CD4-positive, alpha-beta T cell treated with Interleukin-10 for 1 hour (primary cell): ENCODE measurements around the gene WASF2.
"Not testable (repeated sequence)": the region's sequence is repeated elsewhere in the genome, so short reads cannot be mapped to it uniquely, and the experiment has no call there.

Source experiments
- DNase-seq: peaks from one replicate; pipeline ENCODE4 v3.0.0-alpha.2; 2020

Gene WASF2

DNA sequence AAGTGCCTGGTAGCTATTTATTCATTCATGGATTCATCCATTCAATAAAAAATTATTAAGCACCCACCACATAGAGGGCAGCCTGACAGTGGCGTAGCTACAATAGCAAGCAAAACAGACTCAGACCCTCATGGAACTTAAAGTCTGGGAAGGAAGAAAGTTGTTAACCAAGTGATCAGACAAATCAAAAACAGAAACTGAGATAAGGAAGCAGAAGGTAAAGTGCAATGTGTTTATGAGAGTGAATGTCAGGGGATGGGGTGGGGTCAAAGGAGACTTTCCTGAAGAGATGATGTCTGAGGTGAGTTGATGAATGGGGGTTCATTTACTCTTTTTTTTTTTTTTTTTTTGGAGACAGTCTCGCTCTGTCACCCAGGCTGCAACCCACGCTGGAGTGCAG lies 2.8 kb upstream of the WASF2 start:
- DNase-seq, result no peak

DNA sequence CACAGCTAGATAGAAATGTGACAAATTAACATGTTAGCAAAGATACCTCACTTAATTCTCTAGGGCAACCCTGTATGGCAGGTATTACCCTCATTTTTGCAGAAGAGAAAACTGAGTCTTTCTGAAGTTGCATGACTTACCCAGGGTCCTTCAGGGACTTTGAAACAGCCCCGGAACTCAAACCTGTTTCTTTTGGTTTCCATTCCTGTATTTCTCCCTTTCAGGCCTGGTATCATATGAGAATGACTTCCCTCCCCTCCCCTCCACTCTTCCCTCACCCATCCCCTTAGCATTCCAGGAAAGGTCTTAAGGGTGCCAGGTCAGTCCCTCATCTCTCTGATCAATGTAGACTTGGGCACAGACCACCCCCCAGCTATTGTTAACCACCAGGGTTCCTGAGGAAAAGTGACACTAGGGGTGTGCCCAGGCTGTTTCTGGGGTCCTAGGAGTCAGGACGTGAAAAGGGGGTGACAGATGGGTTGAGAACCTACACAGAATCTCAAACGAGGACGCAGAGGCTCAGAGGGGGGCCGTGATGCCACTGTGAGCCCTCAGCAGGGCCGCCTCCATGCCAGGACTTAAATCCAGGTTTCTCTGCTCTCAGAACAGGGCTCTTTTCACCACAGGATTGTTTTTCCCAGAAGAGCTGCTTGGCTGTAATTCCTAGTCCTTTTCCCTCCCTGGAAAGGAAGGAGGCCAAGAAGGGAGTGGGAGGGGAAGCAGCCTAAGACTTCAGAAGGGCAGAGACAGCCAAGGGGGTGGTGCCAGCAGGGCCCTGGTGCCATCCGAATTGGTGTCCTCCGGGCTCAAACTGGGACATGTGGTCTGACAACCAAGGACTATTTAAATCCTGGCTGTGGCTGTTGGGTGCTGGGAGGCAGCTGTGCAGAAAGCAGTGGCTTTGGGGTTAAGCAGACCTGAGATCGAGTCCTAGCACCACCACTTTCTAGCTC lies 2.1 kb upstream of the WASF2 start:
- no peak for DNase-seq

DNA sequence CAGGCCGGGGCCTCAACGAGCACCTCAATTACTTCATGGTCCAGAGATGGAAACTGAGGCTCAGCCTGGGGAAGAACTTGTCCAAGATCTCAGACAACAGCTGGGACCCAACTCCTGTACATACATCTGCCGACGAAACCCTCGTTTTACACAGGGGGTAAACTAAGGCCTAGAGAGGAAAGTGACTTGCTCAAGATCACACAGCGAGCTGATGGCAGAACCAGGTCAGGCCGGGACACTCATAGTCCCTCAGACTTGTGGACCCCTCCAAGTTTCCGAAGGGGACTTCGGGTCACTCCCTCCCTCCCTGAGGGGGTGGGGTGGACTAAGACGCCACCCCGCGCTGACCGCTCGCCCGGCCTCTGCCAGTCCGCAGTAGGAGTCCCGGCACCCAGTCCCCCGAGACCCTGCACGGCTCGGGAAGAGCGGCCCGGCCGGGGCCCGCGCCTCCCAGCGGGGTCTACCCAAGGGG lies 430 bp downstream of the WASF2 start:
- DNase-seq, result no peak

DNA sequence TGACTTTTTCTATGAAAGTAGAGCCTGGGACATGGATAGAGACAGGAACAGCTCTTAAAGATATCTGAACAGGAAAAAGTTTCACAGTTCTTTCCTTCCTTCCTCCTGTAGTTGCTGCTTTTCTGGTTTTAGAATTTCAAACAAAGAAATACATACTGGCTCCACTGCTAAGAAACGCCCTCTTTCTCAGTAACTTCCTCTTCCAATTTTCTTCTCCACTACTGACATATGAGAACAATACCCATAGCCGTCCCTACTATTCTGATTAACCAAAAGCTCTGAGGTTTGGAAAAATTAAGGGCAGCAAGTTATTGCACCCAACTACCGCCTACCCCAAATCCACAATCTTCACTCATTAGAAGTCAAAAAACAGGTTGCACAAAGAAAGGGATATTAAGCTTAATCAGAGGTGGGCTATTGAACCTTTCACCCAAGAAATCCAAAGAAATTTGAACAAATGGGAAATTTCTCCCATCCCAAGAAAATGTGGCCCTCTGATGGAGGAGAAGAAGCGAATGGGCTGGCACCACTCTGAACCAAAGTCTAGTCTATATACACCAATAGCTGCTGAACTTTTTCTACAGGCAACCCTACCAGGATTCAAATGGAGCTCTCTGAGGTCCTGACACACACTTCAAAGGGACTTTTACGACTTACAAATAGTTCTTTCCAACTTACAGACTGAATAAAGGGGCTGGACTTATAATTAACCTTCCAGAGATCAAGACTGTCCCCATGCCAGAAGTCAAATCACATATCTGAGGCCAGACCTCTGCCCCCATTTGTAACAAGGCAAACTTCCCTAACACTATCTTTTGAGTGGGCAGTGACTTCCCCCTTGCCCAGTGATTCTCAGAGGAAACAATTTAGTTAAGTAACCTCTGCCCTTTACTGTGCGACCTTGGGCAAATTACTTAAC lies 1.7 kb downstream of the WASF2 start:
- peak; percentile 24 for DNase-seq

DNA sequence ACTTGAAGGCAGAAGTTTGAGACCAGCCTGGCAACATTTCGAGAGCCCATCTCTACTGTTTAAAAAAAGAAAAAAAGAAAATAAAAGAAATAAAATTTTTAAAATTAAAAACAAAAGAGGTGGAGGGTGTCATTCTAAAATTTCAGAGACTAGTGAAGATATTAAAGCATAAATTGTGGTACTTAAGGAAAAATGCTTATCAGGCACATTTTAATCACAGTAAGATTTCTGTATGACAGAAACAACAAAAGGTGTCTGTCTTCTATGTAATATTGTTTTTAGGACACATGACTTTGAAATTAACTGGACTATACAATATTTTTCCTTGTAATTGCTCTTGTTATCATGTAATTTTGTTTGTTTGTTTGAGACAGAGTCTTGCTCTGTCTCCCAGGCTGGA lies 4.6 kb downstream of the WASF2 start:
- DNase-seq, result no peak

DNA sequence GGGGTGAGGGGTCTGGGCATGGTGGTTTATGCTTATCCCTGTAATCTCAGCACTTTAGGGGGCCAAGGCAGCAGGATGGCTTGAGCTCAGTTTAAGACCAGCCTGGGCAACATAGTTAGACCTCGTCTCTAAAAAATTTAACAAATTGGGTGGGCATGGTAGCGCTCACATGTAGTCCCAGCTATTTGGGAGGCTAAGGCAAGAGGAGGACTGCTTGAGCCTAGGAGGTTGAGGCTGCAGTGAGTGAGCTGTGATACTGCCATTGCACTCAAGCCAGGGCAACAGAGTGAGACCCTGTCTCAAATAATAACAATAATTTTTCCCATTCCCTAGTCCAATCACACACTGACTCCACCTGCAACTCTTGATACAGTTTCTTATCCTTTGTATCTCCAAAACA lies 6.3 kb downstream of the WASF2 start:
- no peak for DNase-seq

DNA sequence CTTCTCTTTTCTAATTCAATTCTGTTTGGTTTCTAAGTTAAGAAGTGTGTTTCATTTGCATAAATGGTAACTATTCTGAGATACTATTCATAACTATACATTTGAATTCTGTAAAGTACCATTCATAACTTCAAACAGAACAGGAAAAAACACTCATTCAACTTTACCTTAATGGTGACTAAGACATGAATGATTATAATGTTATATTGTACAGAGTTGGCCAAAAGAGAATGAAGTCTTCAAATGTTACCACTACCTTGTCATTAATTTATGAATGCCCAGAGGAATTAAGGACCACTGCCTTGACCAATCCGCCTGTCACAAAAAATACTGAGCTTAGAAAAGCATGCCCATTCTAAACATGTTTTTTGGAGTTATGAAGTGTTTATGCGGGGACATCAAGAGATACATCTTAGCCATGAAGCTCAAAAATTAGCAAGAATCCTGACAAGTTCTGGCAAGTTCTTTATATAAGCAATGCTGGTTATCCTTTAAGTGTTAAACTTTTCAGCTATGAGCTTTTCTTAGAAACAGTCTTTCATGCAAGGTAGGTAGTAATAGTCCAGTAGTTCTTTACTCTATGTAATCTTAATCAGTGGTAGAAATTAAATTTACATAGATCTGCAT lies 7.9 kb downstream of the WASF2 start:
- DNase-seq, result no peak

DNA sequence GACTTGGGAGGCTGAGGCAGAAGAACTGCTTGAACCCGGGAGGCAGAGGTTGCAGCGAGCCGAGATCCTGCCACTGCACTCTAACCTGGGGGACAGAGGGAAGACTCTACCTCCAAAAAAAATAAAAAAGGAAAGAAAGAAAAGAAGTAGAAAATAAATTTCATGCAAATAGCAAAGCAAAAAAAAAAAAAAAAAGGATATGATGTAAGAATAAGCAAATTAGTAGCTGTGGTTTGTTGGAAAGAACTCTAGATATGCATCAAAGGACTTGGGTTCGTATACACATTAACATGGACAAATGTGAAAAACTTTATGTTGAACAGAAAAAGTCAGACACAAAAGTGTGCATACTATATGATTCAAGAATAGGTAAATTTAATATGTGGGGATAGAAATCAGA lies 11.9 kb downstream of the WASF2 start:
- DNase-seq, result no peak

DNA sequence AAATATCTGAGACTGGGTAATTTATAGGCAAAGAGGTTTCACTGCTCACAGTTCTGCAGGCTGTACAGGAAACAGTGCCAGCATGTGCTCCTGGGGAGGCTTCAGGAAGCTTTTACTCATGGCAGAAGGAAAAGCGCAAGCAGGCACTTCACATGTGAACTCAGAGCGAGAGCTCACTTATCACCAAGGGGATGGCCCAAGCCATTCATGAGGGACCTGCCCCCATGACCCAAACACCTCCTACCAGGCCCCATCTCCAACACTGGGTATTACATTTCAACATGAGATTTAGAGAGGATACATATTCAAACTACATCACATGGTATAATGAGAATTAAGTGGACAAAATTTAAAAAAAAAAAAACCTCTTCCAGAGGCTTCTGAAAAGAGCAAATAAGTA lies 13.7 kb downstream of the WASF2 start:
- DNase-seq, result no peak

DNA sequence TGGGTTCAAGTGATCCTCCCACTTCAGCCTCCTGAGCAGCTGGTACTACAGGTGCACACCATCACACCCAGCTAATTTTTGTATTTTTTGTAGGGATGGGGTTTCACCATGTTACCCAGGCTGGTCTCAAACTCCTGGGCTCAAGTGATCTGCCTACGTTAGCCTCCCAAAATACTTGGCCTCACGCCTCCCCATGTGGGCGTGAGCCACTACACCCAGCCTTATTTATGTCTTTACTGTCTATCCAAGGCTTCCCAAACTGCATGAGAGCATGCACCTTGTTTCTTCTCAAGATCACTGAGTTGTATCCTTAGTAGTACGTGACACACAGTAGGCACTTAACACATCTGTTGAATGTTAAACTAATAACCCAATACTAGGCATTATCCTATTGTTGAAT lies 14.2 kb downstream of the WASF2 start:
- no peak for DNase-seq

DNA sequence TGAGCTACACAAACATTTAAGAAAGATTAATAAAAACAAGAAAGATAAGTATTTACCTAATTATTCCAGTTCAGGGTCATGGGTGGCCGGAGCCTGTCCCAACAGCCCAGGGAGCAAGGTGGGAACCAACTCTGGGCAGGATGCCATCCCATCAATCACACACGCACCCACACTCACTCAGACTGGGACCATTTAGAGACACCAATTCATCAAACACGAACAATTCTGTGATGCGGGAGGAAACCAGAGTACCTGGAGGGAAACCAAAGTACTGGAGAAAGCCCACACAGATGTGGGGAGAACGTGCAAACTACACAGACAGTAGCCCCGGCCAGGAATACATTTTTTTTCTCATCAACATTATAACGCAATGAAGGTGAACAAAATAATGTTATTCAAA lies 16.2 kb downstream of the WASF2 start:
- no peak for DNase-seq

DNA sequence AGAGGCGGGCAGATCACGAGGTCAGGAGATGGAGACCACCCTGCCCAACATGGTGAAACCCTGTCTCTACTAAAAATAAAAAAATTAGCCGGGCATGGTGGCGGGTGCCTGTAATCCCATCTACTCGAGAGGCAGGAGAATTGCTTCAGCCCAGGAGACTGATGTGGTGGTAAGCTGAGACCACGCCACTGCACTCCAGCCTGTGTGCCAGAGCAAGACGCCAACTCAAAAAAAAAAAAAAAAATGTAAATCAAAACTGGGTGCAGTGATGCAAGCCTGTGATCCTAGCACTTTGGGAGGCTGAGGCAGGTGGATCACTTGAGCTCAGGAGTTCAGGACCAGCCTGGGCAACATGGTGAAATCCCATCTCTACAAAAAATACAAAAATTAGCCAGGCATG lies 17.9 kb downstream of the WASF2 start:
- not testable (repeated sequence) for DNase-seq

DNA sequence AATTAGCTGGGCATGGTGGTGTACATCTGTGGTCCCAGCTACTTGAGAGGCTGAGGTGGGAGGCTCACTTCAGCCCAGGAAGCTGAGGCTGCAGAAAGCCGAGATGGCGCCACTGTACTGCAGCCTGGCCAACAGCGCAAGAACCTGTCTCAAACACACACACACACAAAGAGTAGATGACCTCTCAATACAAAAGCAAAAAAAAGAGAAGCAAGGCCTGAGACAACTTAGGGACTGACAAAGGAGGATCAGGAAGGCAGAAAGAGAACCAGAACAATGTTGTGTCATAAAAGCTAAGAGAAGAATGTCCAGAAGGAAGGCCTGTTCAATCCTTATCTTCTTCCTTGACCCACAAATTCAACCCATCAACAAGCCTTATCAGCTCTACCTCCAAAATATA lies 18.5 kb downstream of the WASF2 start:
- no peak for DNase-seq

DNA sequence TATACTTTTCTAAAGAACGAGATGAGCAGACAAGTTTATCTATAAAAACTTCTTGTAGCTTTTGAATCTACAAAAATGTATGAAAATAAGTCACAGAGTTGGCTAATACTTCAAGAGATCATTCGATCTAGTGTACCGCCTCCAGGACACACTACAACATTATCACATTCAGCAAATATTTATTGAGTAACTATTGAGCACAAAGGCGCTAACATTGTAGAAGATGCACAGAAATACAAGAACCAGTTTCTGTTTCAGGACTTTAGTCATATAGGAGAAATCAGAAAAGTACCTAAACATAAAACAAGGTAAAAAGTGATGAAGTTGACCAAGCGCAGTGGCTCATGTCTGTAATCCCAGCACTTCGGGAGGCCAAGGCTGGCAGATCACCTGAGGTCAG lies 20.6 kb downstream of the WASF2 start:
- DNase-seq, result no peak

DNA sequence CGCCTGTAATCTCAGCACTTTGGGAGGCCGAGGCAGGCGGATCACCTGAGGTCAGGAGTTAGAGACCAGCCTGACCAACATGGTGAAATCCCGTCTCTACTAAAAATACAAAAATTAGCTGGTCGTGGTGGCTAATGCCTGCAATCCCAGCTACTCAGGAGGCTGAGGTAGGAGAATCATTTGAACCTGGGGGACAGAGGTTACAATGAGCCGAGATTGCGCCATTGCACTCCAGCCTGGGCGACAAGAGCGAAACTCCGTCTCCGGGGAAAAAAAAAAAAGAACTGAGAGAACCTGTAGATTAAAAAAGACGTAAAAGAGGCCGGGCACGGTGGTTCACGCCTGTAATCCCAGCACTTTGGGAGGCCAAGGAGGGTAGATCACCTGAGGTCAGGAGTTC lies 21.6 kb downstream of the WASF2 start:
- not testable (repeated sequence) for DNase-seq

DNA sequence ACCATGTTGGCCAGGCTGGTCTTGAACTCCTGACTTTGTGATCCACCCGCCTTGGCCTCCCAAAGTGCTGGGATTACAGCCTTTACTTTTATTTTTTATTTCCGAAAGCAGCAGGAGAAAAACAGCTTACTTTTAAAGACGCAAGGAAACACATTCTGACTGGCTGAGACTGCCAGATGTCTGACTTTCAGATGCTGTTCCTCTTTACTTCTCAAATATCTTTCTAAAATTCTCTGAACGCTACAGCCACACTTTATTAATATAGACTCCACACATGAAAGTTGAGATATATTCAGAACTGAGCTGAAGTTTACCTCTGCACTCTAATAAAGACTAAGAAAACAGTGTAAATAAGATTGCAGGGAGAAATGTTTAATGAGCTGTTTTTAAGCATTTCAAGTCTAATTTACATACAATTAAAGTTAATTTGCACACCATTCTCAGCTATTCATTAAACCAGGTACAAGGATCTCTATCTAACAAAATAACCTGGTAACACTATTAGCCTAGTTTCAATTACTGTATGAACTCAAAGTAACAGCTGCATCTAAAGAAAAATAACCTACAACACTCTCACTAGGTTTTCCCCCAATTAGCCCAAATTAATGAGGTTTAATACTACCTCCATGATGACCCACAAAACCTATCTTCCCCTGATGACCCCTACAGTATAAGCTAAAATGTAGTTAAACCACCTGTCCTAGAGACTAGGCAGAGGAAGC lies 24.9 kb downstream of the WASF2 start:
- no peak for DNase-seq

DNA sequence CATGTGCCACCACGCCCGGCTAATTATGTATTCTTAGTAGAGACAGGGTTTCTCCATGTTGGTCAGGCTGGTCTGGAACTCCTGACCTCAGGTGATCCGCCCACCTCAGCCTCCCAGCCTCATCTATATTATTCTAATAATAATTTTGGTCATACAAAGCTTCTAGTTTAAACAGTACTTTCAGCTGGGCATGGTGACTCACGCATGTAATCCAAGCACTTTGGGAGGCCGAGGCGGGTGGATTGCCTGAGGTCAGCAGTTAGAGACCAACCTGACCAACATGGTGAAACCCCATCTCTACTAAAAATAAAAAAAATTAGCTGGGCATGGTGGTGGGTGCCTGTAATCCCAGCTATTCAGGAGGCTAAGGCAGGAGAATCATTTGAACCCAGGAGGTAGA lies 26.1 kb downstream of the WASF2 start:
- DNase-seq, result not testable (repeated sequence)

DNA sequence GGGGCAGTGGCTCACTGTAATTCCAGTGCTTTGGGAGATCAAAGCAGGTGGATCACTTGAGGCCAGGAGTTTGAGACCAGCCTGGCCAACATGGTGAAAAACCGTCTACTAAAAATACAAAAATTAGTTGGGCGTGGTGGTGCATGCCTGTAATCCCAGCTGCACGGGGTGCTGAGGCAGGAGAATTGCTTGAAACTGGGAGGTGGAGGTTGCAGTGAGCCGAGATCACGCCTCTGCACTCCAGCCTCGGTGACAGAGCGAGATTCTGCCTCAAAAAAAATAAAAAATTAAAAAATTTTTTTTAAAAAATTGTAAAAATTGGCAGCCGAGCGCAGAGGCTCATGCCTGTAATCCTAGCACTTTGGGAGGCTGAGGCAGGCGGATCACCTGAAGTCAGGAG lies 31.4 kb downstream of the WASF2 start:
- DNase-seq, result not testable (repeated sequence)

DNA sequence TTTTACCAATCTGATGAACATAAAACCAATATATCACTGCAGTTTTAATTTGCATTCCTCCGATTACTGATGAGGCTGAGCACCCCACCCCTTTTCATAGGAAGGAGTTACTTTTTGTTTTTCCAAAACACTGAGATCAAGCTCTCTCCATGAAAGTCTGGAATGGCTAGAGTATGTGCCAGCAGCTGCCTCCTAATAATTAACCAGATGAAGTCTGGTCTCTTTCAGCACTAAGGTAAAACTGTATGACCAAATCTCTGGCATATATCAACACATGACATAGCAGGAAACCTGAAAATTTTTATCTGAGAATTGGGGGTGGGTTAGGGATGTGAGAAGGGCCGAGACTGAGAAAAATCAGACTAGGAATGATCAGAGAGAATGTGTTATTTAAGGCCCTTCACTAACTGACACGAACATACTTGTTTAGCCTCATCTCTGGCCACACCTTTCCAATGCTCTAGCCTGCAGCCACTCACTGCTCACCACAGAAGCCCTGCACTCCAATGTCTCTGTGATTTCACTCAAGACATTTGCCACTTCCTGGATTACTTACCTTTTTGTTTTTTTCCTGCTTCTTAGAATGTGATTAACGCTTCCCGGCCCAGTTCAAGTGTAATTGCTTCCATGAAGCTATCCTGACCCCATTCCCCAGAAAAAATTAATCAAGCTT lies 34.7 kb downstream of the WASF2 start:
- peak; percentile 37 for DNase-seq

DNA sequence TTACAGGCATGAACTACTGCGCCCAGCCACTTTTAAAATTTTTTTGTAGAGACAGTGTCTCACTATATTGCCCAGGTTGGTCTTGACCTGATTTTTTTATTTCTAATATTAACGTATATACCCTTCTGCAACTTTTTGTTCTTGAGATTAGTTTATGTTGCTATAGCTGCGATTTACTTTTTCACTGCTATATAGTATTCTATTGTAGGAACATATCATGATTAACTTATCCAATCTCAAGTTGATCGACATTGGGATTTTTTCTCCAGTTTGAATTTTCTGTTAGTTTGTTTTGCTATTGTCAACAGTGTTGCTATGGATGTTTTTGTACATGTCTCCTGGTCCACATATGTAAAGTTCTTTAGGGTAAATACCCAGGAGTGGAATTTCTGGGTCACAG lies 35.4 kb downstream of the WASF2 start:
- DNase-seq, result no peak

DNA sequence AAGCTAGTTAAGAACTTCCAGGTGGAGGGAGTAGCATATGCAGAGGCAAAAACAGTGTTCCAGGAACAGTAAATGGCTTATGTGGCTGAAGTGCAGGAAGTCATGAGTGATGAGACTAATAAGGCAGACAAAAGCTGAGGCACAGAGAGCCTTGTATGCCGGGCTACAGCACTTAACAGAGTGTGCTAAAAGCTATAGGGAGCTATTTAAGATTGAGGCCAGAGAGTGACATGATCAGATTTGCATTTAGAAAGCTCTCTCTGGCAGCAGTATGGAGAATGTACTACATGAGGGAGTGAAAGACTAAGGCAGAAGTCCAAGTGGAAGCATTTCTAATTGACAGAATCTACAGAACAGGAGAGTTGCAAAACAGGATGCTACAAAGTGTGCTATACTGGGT lies 38.6 kb downstream of the WASF2 start:
- DNase-seq, result no peak

DNA sequence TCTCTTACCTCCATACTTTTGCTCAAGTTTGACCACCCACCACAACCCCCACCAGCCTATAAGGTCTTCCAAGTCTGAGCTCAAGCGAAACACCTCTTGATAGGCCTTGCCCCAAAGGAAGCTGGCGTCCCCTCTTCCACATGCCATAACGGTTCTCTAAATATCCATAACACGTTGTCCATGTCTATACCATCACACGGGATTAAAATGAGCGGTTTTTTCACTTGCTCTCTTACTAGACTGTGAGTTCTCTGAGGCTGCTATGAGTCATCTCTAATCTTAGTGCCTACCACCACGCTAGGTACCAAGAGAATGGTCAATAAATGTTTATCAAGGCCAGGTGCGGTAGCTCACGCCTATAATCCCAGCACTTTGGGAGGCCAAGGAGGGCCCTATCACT lies 41.0 kb downstream of the WASF2 start:
- no peak for DNase-seq
